Esophagus squamous epithelium (tissue), 5 donors: ENCODE data around the gene CHN2. TPM values are rescaled to one million over a fixed set of nuclear protein-coding genes. Genes with fewer than 3 reads are reported as not detected.

ENCODE experiments used
- DNase-seq: peaks from one replicate; lab custom pipeline; 2025; lab: John Stamatoyannopoulos, UW
- H3K27ac ChIP-seq, 4 donors: fragments of 200-600 bp; sonication (generic); one replicate each; pipeline ENCODE4 v1.5.1; 2016 to 2019; ENCODE audit warnings: mild to moderate bottlenecking in 1 of 4
- H3K27me3 ChIP-seq, 4 donors: fragments of 200-600 bp; sonication (generic); 1 replicate in 3 of 4; 2 replicates in 1 of 4; pipeline versions ENCODE4 v1.5.1 to v1.6.0; 2017 to 2021; ENCODE audit warnings: antibody characterized with exemption in 1 of 4
- H3K36me3 ChIP-seq, 3 donors: fragments of 200-600 bp; sonication (generic); one replicate each; pipeline ENCODE4 v1.5.1; 2016 to 2019
- H3K4me1 ChIP-seq, 3 donors: fragments of 200-600 bp; sonication (generic); one replicate each; pipeline ENCODE4 v1.5.1; 2017 to 2019
- H3K4me3 ChIP-seq, 4 donors: fragments of 200-600 bp; sonication (generic); 1 replicate in 3 of 4; 2 replicates in 1 of 4; pipeline ENCODE4 v1.5.1; 2016 to 2019; ENCODE audit warnings: mild to moderate bottlenecking in 2 of 4, moderate library complexity in 1 of 4
- H3K9me3 ChIP-seq, 3 donors: fragments of 200-600 bp; sonication (generic); one replicate each; pipeline ENCODE4 v1.5.1; 2016 to 2019
- CTCF ChIP-seq, 6 experiments: fragments of 450-650 bp in 4 of 6; fragments of 200-600 bp in 2 of 6; sonication (generic) in 2 of 6; IDR thresholded peaks; one replicate each; pipeline ENCODE4 v1.5.1; 2016 to 2019; ENCODE audit warnings: antibody characterized with exemption in 6 of 6, mild to moderate bottlenecking in 4 of 6, moderate library complexity in 4 of 6
- POLR2A ChIP-seq, 4 donors: fragments of 450-650 bp; IDR thresholded peaks; one replicate each; pipeline ENCODE4 v1.6.1; 2017; ENCODE audit warnings: antibody characterized with exemption in 4 of 4, mild to moderate bottlenecking in 4 of 4, moderate library complexity in 3 of 4
- WGBS, 2 donors: methylation state at CpG; one replicate each; pipeline ENCODE4 v1.1.5; 2018; 5-methylcytosine and 5-hydroxymethylcytosine counted together
- intact Hi-C: fragments of 100-400 bp; cut with DNase I; formaldehyde crosslinking; loops from one replicate; pipeline ENCODE4 v1.15.0; 2022
- total RNA-seq, 4 donors: library from RNA; depleted of rRNA; stranded (reverse); fragments of >200 nt; gene quantifications; one replicate each; pipeline ENCODE4 v1.1.0, GENCODE V29; 2016
- donor health status: DM: yes; HTN: yes; CAD: no.

The CHN2 gene
- total RNA-seq, 4 donors from 2014 or later = 0.08 to 8.6 (median 1.7) TPM

GRCh38 chr7:29249860-29250259, 55.3 kb downstream of the CHN2 start:
- H3K36me3 ChIP-seq = no peaks in the 10 kb centered on the region
- peaks cover 0 to 2% (median 0%) of the 10 kb centered on the region in 3 donors for H3K4me1 ChIP-seq
- H3K4me3 ChIP-seq = no peak overlapping the region
- H3K9me3 ChIP-seq = no peaks in the 10 kb centered on the region
- no peak overlapping the region for H3K27ac ChIP-seq
- H3K27me3 ChIP-seq = no peaks in the 10 kb centered on the region
- TF ChIP-seq CTCF (IDR thresholded peaks at IDR 0.05) (no peak), POLR2A (IDR thresholded peaks at IDR 0.05) (no peak)
- 80 to 93% methylated on average over 1 of the region's 1 CpG for WGBS, 2 donors
- DNase-seq = no peak
- intact Hi-C loops = no loop called here

DNA sequence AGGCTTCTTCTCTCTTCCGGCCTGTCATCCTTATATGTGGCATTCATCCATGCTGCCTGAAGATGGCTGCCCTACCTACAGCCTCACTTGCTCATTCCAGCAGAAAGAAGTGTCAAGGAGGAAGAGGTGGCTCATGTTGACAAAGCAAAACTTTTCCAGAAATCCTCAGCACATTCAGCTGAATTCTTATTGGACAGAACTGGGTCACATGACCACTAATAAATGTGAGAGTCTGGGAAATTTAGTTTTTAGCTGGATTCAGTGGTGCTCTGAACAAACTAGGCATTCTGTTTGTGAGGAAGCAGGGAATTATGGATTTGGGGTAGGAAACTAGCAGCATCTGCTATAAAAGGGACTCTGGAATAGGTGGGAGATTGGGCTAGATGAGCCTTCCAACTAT, 58.6 kb downstream of the CHN2 start:
- no peak overlapping the region for H3K4me3 ChIP-seq
- H3K27ac ChIP-seq = no peak overlapping the region
- no peaks in the 10 kb centered on the region for H3K9me3 ChIP-seq
- intact Hi-C loops = no loop called here
- H3K4me1 ChIP-seq = peaks cover 0 to 22% (median 0%) of the 10 kb centered on the region in 3 donors
- WGBS, 2 donors = 91 to 100% methylated on average over 1 of the region's 1 CpG
- TF ChIP-seq POLR2A (IDR thresholded peaks at IDR 0.05) (no peak), CTCF (IDR thresholded peaks at IDR 0.05) (no peak)
- no peaks in the 10 kb centered on the region for H3K27me3 ChIP-seq
- no peak for DNase-seq
- no peaks in the 10 kb centered on the region for H3K36me3 ChIP-seq

DNA sequence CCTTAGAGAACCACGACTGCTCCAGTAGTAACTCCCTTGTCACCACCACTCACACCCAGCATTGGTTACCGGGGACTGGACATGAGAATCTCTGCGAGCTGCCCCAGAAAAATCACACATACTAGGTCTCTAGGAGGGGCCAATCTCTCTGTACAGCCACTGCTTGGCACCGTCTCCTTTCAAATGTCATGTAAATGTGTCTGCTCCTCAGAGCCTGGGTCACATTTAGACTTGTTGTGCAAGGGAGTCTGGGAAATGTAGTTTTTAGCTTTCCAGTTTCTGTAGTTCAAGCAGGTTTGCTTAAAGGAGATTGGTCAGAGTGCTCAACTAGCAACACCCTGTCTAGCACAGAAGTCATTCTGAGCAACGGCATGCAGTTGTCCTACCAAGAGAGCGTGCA, 60.0 kb downstream of the CHN2 start:
- H3K9me3 ChIP-seq = no peaks in the 10 kb centered on the region
- H3K4me1 ChIP-seq = peaks cover 0 to 22% (median 0%) of the 10 kb centered on the region in 3 donors
- H3K36me3 ChIP-seq = no peaks in the 10 kb centered on the region
- no peak for DNase-seq
- H3K27ac ChIP-seq = peak overlapping the region in 1 of 4 donors; percentile 21
- H3K27me3 ChIP-seq = no peaks in the 10 kb centered on the region
- WGBS, 2 donors = 85% methylated on average over 6 of the region's 6 CpGs
- H3K4me3 ChIP-seq = no peak overlapping the region
- TF ChIP-seq CTCF (IDR thresholded peaks at IDR 0.05) (no peak), POLR2A (IDR thresholded peaks at IDR 0.05) (no peak)
- intact Hi-C loops = no loop called here

DNA sequence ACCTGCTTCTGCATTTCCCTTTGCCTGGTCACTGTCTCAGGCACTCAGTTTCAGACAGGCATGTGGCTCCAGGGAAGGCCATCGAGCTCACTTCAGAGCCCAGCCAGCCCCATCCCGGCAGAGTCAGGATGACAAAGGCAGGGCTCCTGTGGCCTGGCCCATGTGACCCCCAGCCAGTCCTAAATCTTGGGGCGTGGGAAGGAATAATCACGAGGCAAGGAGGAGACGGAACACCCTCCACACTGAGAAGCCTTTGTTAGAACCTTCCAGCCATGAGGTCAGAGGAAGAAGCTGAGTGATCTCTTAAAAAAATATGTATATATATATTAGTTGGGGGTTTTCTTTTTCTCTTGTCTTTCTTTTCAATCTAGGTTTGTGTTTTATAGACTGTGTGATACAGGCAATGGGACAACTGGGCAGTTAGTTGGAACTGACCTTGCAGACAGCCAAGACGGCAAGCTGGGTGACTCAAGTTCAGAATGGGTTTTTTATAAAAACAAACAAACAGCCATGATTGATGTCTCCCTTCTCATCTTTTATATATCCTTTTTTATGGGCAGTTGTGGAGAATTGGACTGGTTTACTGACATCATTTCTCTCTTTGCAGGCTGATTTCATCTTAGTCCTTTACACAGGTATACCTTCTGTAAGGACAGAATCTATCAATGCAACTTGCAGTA, 60.8 kb downstream of the CHN2 start:
- no peaks in the 10 kb centered on the region for H3K36me3 ChIP-seq
- intact Hi-C loops = no loop called here
- H3K9me3 ChIP-seq = no peaks in the 10 kb centered on the region
- H3K27me3 ChIP-seq = no peaks in the 10 kb centered on the region
- no peak for DNase-seq
- no peak for TF ChIP-seq POLR2A (IDR thresholded peaks at IDR 0.05)
- no peak for TF ChIP-seq CTCF (IDR thresholded peaks at IDR 0.05)
- H3K4me1 ChIP-seq = peaks cover 0 to 22% (median 0%) of the 10 kb centered on the region in 3 donors
- H3K27ac ChIP-seq = peak overlapping the region in 1 of 4 donors; percentile 21
- WGBS, 2 donors = 63 to 89% methylated on average over 5 to 6 of the region's 6 CpGs
- no peak overlapping the region for H3K4me3 ChIP-seq

GRCh38 chr7:29255906-29256692, 61.5 kb downstream of the CHN2 start:
- H3K4me1 ChIP-seq = peaks cover 0 to 22% (median 0%) of the 10 kb centered on the region in 3 donors
- no peak for DNase-seq
- WGBS, 2 donors = 33 to 41% methylated on average over 5 of the region's 5 CpGs
- TF ChIP-seq CTCF (IDR thresholded peaks at IDR 0.05) = no peak
- TF ChIP-seq POLR2A (IDR thresholded peaks at IDR 0.05) = no peak
- H3K27ac ChIP-seq = peak overlapping the region in 2 of 4 donors; percentile 18 to 21
- H3K36me3 ChIP-seq = no peaks in the 10 kb centered on the region
- no peaks in the 10 kb centered on the region for H3K27me3 ChIP-seq
- no peaks in the 10 kb centered on the region for H3K9me3 ChIP-seq
- intact Hi-C loops = no loop called here
- no peak overlapping the region for H3K4me3 ChIP-seq
